SK-N-SH (cell line): ENCODE data around the gene ZIC2.

Experiments used
- ELF1 ChIP-seq: IDR thresholded peaks from 2 replicates; pipeline ENCODE4 v1.4.0; 2012
- EP300 ChIP-seq, 2 experiments: IDR thresholded peaks; 2 replicates each; pipeline versions ENCODE4 v1.4.0 to v1.6.1; 2012; ENCODE audit warnings: borderline replicate concordance in 1 of 2, low read depth in 1 of 2, low read length in 1 of 2
- FOXJ3 ChIP-seq: sonication (generic); formaldehyde crosslinking; IDR thresholded peaks from 2 replicates; pipeline ENCODE4 v1.5.1; 2020; ENCODE audit warnings: mild to moderate bottlenecking, missing genetic modification reagents
- JUND ChIP-seq: IDR thresholded peaks from 2 replicates; pipeline ENCODE4 v1.4.0; 2012
- NRF1 ChIP-seq: IDR thresholded peaks from 2 replicates; pipeline ENCODE4 v1.6.1; 2012; ENCODE audit warnings: low read depth, mild to moderate bottlenecking, low read length
- POLR2AphosphoS5 ChIP-seq: IDR thresholded peaks from 2 replicates; pipeline ENCODE4 v1.6.1; 2012; ENCODE audit warnings: low read depth, low read length
- RXRA ChIP-seq: IDR thresholded peaks from 2 replicates; pipeline ENCODE4 v1.4.0; 2012; ENCODE audit warnings: low read depth, mild to moderate bottlenecking, borderline replicate concordance
- SMC3 ChIP-seq: IDR thresholded peaks from 2 replicates; pipeline ENCODE4 v1.6.1; 2012; ENCODE audit warnings: low read depth, low read length, improper control_type of control experiment
- TAF1 ChIP-seq: IDR thresholded peaks from 2 replicates; pipeline ENCODE4 v1.6.1; 2012; ENCODE audit warnings: low read depth, mild to moderate bottlenecking, low read length, moderate library complexity, borderline replicate concordance
- TF ChIP-seq, protein P1 (sequence below): fragments of 200-600 bp; sonication (generic); IDR thresholded peaks from 2 replicates; pipeline ENCODE4 v1.6.1; 2017; ENCODE audit warnings: antibody characterized with exemption, mild to moderate bottlenecking, moderate library complexity
- TF ChIP-seq, protein P2 (sequence below): IDR thresholded peaks from 2 replicates; pipeline ENCODE4; 2012
- TF ChIP-seq, protein P3 (sequence below): IDR thresholded peaks from 2 replicates; pipeline ENCODE4 v1.6.1; 2012; ENCODE audit warnings: mild to moderate bottlenecking, low read depth, low read length, moderate library complexity

DNA sequence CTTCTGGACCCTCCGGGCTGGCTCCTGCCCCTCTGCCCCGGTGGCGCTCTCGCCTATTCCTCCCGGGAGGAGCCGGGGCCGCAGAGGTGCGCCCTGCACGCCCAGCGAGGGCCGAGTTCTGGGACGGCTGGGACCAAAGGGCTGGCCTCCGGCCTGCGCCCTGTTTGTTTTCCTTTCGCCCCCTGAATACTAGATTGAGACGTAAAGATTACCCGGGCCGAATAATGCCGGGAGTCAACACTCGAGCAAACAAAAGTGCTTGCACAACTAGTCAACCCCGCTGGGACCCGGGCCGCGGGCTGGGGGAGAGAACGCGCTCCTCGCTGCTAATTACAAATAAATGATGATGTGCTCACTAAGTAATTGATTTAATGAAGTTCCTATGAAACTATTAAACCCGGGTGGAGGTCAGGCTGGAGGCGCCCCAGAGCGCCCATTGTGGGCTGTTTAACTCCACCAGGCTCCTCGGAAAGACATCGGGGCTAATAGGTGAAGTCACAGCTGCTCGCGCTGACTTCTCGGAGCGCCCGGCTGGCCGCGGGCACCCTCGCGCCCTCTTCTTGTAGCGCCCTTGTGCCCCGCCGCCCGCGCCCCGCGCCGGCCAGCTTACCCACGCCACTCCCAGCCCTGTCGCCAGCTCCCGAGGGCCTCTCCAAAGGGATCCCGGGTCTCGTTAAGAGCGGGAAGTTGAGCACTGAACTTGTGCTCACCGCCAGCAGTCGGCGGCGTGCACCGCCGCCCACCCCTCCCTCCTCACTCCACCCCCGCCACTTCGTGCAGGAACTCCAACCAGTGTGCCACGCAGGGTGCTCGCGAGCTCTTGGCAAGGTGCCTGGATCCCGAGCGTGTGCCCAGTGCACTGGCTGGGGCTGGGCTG is 24.9 kb upstream of the ZIC2 start:
- TF ChIP-seq NRF1 = no peak
- TF ChIP-seq, protein P1, sequence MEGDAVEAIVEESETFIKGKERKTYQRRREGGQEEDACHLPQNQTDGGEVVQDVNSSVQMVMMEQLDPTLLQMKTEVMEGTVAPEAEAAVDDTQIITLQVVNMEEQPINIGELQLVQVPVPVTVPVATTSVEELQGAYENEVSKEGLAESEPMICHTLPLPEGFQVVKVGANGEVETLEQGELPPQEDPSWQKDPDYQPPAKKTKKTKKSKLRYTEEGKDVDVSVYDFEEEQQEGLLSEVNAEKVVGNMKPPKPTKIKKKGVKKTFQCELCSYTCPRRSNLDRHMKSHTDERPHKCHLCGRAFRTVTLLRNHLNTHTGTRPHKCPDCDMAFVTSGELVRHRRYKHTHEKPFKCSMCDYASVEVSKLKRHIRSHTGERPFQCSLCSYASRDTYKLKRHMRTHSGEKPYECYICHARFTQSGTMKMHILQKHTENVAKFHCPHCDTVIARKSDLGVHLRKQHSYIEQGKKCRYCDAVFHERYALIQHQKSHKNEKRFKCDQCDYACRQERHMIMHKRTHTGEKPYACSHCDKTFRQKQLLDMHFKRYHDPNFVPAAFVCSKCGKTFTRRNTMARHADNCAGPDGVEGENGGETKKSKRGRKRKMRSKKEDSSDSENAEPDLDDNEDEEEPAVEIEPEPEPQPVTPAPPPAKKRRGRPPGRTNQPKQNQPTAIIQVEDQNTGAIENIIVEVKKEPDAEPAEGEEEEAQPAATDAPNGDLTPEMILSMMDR = no peak
- TF ChIP-seq ELF1 = no peak
- no peak for TF ChIP-seq JUND
- no peak for TF ChIP-seq RXRA
- TF ChIP-seq, protein P2, sequence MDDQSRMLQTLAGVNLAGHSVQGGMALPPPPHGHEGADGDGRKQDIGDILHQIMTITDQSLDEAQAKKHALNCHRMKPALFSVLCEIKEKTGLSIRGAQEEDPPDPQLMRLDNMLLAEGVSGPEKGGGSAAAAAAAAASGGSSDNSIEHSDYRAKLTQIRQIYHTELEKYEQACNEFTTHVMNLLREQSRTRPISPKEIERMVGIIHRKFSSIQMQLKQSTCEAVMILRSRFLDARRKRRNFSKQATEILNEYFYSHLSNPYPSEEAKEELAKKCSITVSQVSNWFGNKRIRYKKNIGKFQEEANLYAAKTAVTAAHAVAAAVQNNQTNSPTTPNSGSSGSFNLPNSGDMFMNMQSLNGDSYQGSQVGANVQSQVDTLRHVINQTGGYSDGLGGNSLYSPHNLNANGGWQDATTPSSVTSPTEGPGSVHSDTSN = no peak
- no peak for TF ChIP-seq EP300 (IDR thresholded peaks at IDR 0.05; ENCODE audit: borderline replicate concordance in 1 of 2, low read depth in 1 of 2, low read length in 1 of 2)
- no peak for TF ChIP-seq POLR2AphosphoS5
- TF ChIP-seq, protein P3, sequence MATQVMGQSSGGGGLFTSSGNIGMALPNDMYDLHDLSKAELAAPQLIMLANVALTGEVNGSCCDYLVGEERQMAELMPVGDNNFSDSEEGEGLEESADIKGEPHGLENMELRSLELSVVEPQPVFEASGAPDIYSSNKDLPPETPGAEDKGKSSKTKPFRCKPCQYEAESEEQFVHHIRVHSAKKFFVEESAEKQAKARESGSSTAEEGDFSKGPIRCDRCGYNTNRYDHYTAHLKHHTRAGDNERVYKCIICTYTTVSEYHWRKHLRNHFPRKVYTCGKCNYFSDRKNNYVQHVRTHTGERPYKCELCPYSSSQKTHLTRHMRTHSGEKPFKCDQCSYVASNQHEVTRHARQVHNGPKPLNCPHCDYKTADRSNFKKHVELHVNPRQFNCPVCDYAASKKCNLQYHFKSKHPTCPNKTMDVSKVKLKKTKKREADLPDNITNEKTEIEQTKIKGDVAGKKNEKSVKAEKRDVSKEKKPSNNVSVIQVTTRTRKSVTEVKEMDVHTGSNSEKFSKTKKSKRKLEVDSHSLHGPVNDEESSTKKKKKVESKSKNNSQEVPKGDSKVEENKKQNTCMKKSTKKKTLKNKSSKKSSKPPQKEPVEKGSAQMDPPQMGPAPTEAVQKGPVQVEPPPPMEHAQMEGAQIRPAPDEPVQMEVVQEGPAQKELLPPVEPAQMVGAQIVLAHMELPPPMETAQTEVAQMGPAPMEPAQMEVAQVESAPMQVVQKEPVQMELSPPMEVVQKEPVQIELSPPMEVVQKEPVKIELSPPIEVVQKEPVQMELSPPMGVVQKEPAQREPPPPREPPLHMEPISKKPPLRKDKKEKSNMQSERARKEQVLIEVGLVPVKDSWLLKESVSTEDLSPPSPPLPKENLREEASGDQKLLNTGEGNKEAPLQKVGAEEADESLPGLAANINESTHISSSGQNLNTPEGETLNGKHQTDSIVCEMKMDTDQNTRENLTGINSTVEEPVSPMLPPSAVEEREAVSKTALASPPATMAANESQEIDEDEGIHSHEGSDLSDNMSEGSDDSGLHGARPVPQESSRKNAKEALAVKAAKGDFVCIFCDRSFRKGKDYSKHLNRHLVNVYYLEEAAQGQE = no peak
- TF ChIP-seq TAF1 = no peak
- TF ChIP-seq SMC3 = no peak
- no peak for TF ChIP-seq FOXJ3 (CRISPR knock-in tag)
